ENCODE results near the gene HIBADH. TPM values are rescaled to one million over a fixed set of nuclear protein-coding genes. Genes with fewer than 3 reads are reported as not detected.

Gene HIBADH
- total RNA-seq, 4 donors from 2014 or later, result 42.2 to 56.4 (median 49.0) TPM

DNA sequence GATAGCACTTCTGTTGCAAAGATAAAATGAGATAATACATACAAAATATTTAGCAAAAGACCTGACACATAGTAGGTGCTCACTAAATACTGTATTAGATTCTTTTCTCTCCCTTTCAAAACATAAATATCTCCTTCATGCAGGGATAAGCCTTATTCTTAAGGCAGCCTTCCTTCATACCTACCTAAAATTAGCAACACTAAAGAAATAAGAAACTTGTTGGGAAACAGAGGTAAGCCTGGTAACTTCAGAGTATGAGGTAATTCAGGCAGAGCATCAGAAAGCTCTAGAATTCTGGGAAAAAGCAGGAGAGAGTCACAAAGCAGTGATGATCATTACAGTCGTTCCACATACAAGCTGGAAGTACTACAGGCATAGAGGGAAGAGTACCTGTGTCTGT, 15.2 kb downstream of the HIBADH start:
- H3K4me3 ChIP-seq, result no peak overlapping the region
- in situ Hi-C loops (cut with MboI; ENCODE audit: low sequenced_read_pairs in 4 of 4) (no loop called here), intact Hi-C loops (cut with DNase I; ENCODE audit: low total_unique reads) (no loop called here)
- peak overlapping the region in 1 of 4 donors; percentile 3 for H3K27ac ChIP-seq
- TF ChIP-seq, protein P1, sequence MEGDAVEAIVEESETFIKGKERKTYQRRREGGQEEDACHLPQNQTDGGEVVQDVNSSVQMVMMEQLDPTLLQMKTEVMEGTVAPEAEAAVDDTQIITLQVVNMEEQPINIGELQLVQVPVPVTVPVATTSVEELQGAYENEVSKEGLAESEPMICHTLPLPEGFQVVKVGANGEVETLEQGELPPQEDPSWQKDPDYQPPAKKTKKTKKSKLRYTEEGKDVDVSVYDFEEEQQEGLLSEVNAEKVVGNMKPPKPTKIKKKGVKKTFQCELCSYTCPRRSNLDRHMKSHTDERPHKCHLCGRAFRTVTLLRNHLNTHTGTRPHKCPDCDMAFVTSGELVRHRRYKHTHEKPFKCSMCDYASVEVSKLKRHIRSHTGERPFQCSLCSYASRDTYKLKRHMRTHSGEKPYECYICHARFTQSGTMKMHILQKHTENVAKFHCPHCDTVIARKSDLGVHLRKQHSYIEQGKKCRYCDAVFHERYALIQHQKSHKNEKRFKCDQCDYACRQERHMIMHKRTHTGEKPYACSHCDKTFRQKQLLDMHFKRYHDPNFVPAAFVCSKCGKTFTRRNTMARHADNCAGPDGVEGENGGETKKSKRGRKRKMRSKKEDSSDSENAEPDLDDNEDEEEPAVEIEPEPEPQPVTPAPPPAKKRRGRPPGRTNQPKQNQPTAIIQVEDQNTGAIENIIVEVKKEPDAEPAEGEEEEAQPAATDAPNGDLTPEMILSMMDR (IDR thresholded peaks at IDR 0.05 in 4 of 5, conservative IDR thresholded peaks at IDR 0.05 in 1 of 5), result no peak
- TF ChIP-seq POLR2A (IDR thresholded peaks at IDR 0.05), result no peak
- ATAC-seq, result peak in 1 of 2 donors; percentile 83
- H3K9me3 ChIP-seq, result no peaks in the 10 kb centered on the region
- H3K4me1 ChIP-seq, result peaks cover 20 to 21% of the 10 kb centered on the region in 2 donors
- H3K27me3 ChIP-seq, result no peaks in the 10 kb centered on the region
- no peak for DNase-seq
- no peaks in the 10 kb centered on the region for H3K36me3 ChIP-seq

DNA sequence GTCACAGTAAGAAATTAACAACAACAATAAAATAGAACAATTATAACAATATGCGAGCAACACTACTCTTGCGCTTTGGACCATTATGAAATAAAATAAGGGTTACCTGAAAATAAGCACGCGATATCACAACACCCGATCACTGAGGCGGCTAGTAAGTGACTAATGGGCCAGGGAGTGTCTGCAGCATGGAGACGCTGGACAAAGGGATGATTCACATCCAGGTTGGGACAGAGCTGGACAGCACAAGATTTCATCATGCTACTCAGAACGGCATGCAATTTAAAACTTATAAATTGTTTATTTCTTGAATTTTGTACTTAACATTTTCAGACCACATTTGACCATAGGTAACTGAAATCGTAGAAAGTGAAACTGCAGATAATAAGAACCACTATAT, 15.6 kb downstream of the HIBADH start:
- TF ChIP-seq, protein P1 (IDR thresholded peaks at IDR 0.05 in 4 of 5, conservative IDR thresholded peaks at IDR 0.05 in 1 of 5), result no peak
- no peak for TF ChIP-seq POLR2A (IDR thresholded peaks at IDR 0.05)
- peak in 1 of 2 donors; percentile 66 for ATAC-seq
- intact Hi-C loops (cut with DNase I; ENCODE audit: low total_unique reads), result no loop called here

DNA sequence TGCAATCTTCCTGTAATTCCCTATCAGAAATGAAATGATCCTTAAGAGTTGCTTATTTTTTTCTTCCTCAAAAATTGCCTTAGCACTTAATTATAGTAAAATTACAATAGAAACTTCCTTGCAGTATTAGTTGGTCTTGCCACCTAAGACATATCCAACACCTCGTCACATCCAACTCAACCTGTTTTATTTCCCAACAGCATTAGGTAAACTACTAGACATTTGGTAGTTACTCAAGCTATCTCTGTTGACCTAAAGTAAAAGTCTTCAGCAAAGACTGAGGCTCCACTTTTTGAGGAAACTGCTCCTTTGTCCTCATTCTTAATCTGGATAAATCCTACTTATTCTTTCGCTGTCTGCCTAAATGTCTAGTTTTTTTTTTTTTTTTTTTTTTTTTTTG, 20.4 kb downstream of the HIBADH start:
- Histone ChIP-seq H3K27me3 (no peaks in the 10 kb centered on the region), H3K36me3 (no peaks in the 10 kb centered on the region), H3K27ac (peak overlapping the region in 1 of 4 donors; percentile 60), H3K4me3 (no peak overlapping the region), H3K9me3 (no peaks in the 10 kb centered on the region), H3K4me1 (peaks cover 14 to 23% of the 10 kb centered on the region in 2 donors)
- in situ Hi-C loops (cut with MboI; ENCODE audit: low sequenced_read_pairs in 4 of 4), result no loop called here
- DNase-seq, result no peak
- TF ChIP-seq, protein P1 (IDR thresholded peaks at IDR 0.05 in 4 of 5, conservative IDR thresholded peaks at IDR 0.05 in 1 of 5), result no peak
- no peak for TF ChIP-seq POLR2A (IDR thresholded peaks at IDR 0.05)
- no peak for ATAC-seq
- intact Hi-C loops (cut with DNase I; ENCODE audit: low total_unique reads), result no loop called here

More for the DNA sequence above, 15.6 kb downstream of the HIBADH start:
- in situ Hi-C loops (cut with MboI; ENCODE audit: low sequenced_read_pairs in 4 of 4), result no loop called here
- Histone ChIP-seq H3K9me3 (no peaks in the 10 kb centered on the region), H3K4me1 (peaks cover 18 to 21% of the 10 kb centered on the region in 2 donors), H3K36me3 (no peaks in the 10 kb centered on the region), H3K4me3 (no peak overlapping the region), H3K27ac (peak overlapping the region in 1 of 4 donors; percentile 3), H3K27me3 (no peaks in the 10 kb centered on the region)
- DNase-seq, result no peak

DNA sequence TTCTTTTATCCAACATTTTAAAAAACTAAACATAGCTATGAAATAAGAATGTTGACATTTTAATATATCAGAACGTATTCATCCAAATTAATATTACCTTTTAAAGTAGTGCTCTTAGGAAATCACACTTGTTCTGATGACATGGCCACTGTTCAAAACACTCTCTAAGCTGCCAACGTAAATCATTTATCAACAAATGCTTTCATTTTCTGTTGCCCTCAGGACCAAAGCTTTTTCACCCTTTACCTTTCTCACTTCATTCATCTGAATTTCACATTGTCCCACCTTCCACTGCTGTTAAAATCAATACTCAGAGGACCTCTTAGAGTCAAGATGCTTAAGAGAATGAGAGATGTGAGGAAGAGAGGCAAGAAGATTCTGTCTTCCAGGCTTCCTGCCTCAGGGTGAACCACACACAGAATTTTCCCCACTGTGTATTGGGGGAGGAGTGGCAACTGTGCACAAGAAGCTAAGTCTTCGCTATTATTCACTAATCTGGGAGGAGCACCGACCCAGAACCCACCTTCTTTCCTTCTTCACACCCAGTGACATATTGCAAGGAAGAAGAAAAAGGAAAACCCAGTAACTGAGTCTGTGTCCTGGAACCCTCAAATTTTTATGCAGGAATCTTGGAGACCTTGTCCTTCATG, 21.0 kb downstream of the HIBADH start:
- ATAC-seq (no peak), DNase-seq (no peak)
- H3K36me3 ChIP-seq, result no peaks in the 10 kb centered on the region
- H3K4me3 ChIP-seq, result peak overlapping the region in 1 of 4 donors; percentile 12
- peaks cover 12 to 24% of the 10 kb centered on the region in 2 donors for H3K4me1 ChIP-seq
- no peaks in the 10 kb centered on the region for H3K9me3 ChIP-seq
- peak overlapping the region in 3 of 4 donors; percentile 13 to 60 (median 32) for H3K27ac ChIP-seq
- in situ Hi-C loops (cut with MboI; ENCODE audit: low sequenced_read_pairs in 4 of 4) (no loop called here), intact Hi-C loops (cut with DNase I; ENCODE audit: low total_unique reads) (no loop called here)
- TF ChIP-seq, protein P1 (IDR thresholded peaks at IDR 0.05 in 4 of 5, conservative IDR thresholded peaks at IDR 0.05 in 1 of 5), result no peak
- no peak for TF ChIP-seq POLR2A (IDR thresholded peaks at IDR 0.05)
- H3K27me3 ChIP-seq, result no peaks in the 10 kb centered on the region

Measured in gastrocnemius medialis (tissue), 4 donors.